H1 (cell line): ENCODE data around the gene PPARA. TPM values are rescaled to one million over a fixed set of nuclear protein-coding genes. Genes with fewer than 3 reads are reported as not detected.

Experiments used
- RFX5 ChIP-seq: IDR thresholded peaks from 2 replicates; pipeline ENCODE4 v1.6.1; 2011; ENCODE audit warnings: low read depth, low read length, improper control_type of control experiment, borderline replicate concordance
- TCF12 ChIP-seq: IDR thresholded peaks from 2 replicates; pipeline ENCODE4 v1.6.1; 2011; ENCODE audit warnings: low read depth, mild to moderate bottlenecking, low read length
- polyA plus RNA-seq, 7 experiments: library from polyadenylated mRNA; depleted of rRNA in 3 of 7; stranded (reverse) in 5 of 7; unstranded in 2 of 7; fragments of >200 nt in 5 of 7; fragments of 200-250 nt in 2 of 7; gene quantifications; 1 replicate in 5 of 7; 2 replicates in 1 of 7; 4 replicates in 1 of 7; pipeline versions ENCODE4 v1.2.1 to v1.2.3, GENCODE V29; 2011 to 2013; ENCODE audit warnings: missing spikeins in 2 of 7, mixed read lengths in 2 of 7
- total RNA-seq: library from RNA; stranded (reverse); fragmentation: NEBNext Ultra II Directional; extraction: Animal tissue kit (Norgen Biotek cat#: 25700); gene quantifications from 2 replicates; pipeline ENCODE4 v1.2.1, GENCODE V29; 2021

Gene PPARA
- total and polyA plus RNA-seq, 2 of the 8 experiments (the other 6 are each of a cell fraction or from before 2014, with no cell fraction given): 3.1 to 8.2 TPM

DNA sequence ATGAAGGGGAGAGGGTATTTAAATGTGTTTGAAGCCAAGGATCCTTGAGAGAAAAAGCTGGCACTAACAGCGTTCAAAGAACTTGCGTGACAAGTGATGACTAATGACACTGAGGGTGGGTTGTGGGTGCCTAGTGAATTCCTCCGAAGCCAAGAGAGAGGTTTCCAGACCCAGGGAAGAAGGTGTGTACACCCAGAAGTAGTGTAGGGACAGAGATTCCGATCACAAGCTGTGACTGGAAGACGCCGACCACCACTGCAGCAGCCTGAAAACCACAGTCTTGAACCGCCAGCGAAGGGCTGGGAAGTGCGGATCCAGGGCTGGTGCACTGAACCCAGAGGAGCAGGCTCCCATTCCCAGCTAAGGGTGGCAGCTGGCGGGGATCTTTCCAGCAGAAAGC lies 9.5 kb downstream of the PPARA start (continued):
- no peak for TF ChIP-seq RFX5
- TF ChIP-seq TCF12: no peak
- TF ChIP-seq, all 59 proteins: peak for 0
